MCF 10A (cell line): ENCODE data around the gene TFDP1. TPM values are rescaled to one million over a fixed set of nuclear protein-coding genes. Genes with fewer than 3 reads are reported as not detected.

Source experiments
- BruUV-seq: library from RNA; stranded (reverse); fragments of 400-500 nt; replicated peaks from 2 replicates; lab custom pipeline; 2021; lab: Mats Ljungman, UMichigan
- CTCF ChIA-PET: fragments of 300-600 bp; sonication (Branson Sonifier 250); formaldehyde crosslinking; extraction: SDS; loops from one replicate; lab custom pipeline; 2021; ENCODE audit warnings: antibody characterized with exemption, inconsistent platforms; lab: Yijun Ruan, JAX
- POLR2A ChIA-PET: fragments of 300-600, 350-650 bp; sonication (Branson Sonifier 250); formaldehyde crosslinking; extraction: SDS; loops from one replicate; lab custom pipeline; 2020; ENCODE audit warnings: antibody characterized with exemption, inconsistent platforms; lab: Yijun Ruan, JAX
- DNase-seq: peaks from one replicate; pipeline ENCODE4 v3.0.0-alpha.2; 2018; ENCODE audit not compliant: unreplicated experiment
- H3K27ac Mint-ChIP-seq: one replicate; pipeline ENCODE4 v1.8.0; 2022; ENCODE audit warnings: mild to moderate bottlenecking, low read depth, mixed read lengths; ENCODE audit not compliant: unreplicated experiment
- H3K27me3 Mint-ChIP-seq: one replicate; pipeline ENCODE4 v1.8.0; 2022; ENCODE audit warnings: mixed read lengths; ENCODE audit not compliant: insufficient read depth, unreplicated experiment
- H3K36me3 Mint-ChIP-seq: one replicate; pipeline ENCODE4 v1.8.0; 2022; ENCODE audit warnings: mild to moderate bottlenecking, moderate library complexity, mixed read lengths; ENCODE audit not compliant: insufficient read depth, unreplicated experiment
- H3K4me1 Mint-ChIP-seq: one replicate; pipeline ENCODE4 v1.8.0; 2022; ENCODE audit warnings: mixed read lengths; ENCODE audit not compliant: insufficient read depth, unreplicated experiment
- H3K4me3 Mint-ChIP-seq: one replicate; pipeline ENCODE4 v1.8.0; 2022; ENCODE audit warnings: mild to moderate bottlenecking, moderate library complexity, mixed read lengths; ENCODE audit not compliant: unreplicated experiment
- H3K9me3 Mint-ChIP-seq: one replicate; pipeline ENCODE4 v1.8.0; 2022; ENCODE audit warnings: mixed read lengths; ENCODE audit not compliant: unreplicated experiment
- CTCF ChIP-seq: fragments of 200-600 bp; IDR thresholded peaks from one replicate; pipeline ENCODE4 v1.8.0; 2022; ENCODE audit warnings: antibody characterized with exemption, mild to moderate bottlenecking; ENCODE audit not compliant: unreplicated experiment
- intact Hi-C: fragments of 100-400 bp; cut with micrococcal nuclease; formaldehyde crosslinking; loops from 2 replicates; pipeline ENCODE4 v1.14.1; 2022
- total RNA-seq: library from RNA; stranded (reverse); gene quantifications from 2 replicates; pipeline ENCODE4 v1.2.3, GENCODE V29; 2022

The TFDP1 gene
- total RNA-seq, 1 experiment from 2014 or later: 100 TPM

- BruUV-seq: no TSS peak
- H3K27ac Mint-ChIP-seq: no peak overlapping the region
- no peak for DNase-seq
- TF ChIP-seq CTCF: no peak
- ChIA-PET CTCF (no interaction called here), POLR2A (no interaction called here)
- no peaks in the 10 kb centered on the region for H3K9me3 Mint-ChIP-seq
- H3K36me3 Mint-ChIP-seq: peaks cover 26% of the 10 kb centered on the region
- intact Hi-C loops: no loop called here
- no peak overlapping the region for H3K4me3 Mint-ChIP-seq
- no peaks in the 10 kb centered on the region for H3K27me3 Mint-ChIP-seq
- no peaks in the 10 kb centered on the region for H3K4me1 Mint-ChIP-seq
Observed at GRCh38 chr13:113610266-113610665, 25.7 kb downstream of the TFDP1 start.

GRCh38 chr13:113611996-113612395 is 27.4 kb downstream of the TFDP1 start:
- ChIA-PET POLR2A (no interaction called here), CTCF (interaction anchor here (1.0 to 1.4 kb wide), 2 partner anchors 9 to 14 kb away, joined by 3 read pairs; no protein-coding TSS in a partner anchor)
- BruUV-seq: no TSS peak
- DNase-seq: no peak
- no peak overlapping the region for H3K4me3 Mint-ChIP-seq
- no peak overlapping the region for H3K27ac Mint-ChIP-seq
- no peaks in the 10 kb centered on the region for H3K9me3 Mint-ChIP-seq
- H3K27me3 Mint-ChIP-seq: no peaks in the 10 kb centered on the region
- H3K4me1 Mint-ChIP-seq: no peaks in the 10 kb centered on the region
- intact Hi-C loops: no loop called here
- TF ChIP-seq CTCF: no peak
- peaks cover 27% of the 10 kb centered on the region for H3K36me3 Mint-ChIP-seq

GRCh38 chr13:113612607-113613006 is 28.1 kb downstream of the TFDP1 start:
- no peaks in the 10 kb centered on the region for H3K4me1 Mint-ChIP-seq
- no peak overlapping the region for H3K4me3 Mint-ChIP-seq
- no TSS peak for BruUV-seq
- TF ChIP-seq CTCF: no peak
- H3K9me3 Mint-ChIP-seq: no peaks in the 10 kb centered on the region
- no peaks in the 10 kb centered on the region for H3K27me3 Mint-ChIP-seq
- peaks cover 28% of the 10 kb centered on the region for H3K36me3 Mint-ChIP-seq
- ChIA-PET POLR2A (interaction anchor here (0.6 kb wide), 1 partner anchor 41 kb away, joined by 5 read pairs; no protein-coding TSS in a partner anchor), CTCF (no interaction called here)
- intact Hi-C loops: no loop called here
- no peak overlapping the region for H3K27ac Mint-ChIP-seq
- DNase-seq: no peak

GRCh38 chr13:113613789-113614379 is 29.3 kb downstream of the TFDP1 start:
- DNase-seq: no peak
- Mint-ChIP-seq H3K36me3 (peaks cover 25% of the 10 kb centered on the region), H3K4me3 (no peak overlapping the region), H3K4me1 (no peaks in the 10 kb centered on the region), H3K27me3 (no peaks in the 10 kb centered on the region), H3K27ac (no peak overlapping the region), H3K9me3 (no peaks in the 10 kb centered on the region)
- POLR2A ChIA-PET: no interaction called here
- CTCF ChIA-PET: no interaction called here
- intact Hi-C loops: no loop called here
- no peak for TF ChIP-seq CTCF
- BruUV-seq: no TSS peak
